Measurements from ENCODE around the gene STK35.

The STK35 gene

GRCh38 chr20:2084703-2085102, 16.9 kb upstream of the STK35 start:
- no peaks in the 10 kb centered on the region for H3K36me3 ChIP-seq
- H3K9me3 ChIP-seq (replicated peaks in 1 of 11), result peaks cover 0 to 5% (median 0%) of the 10 kb centered on the region in 11 experiments; a peak in 3 of 22 replicates
- no peak overlapping the region for H3K4me3 ChIP-seq
- H3K27me3 ChIP-seq, result no peaks in the 10 kb centered on the region
- no peaks in the 10 kb centered on the region for H4K20me1 ChIP-seq
- no peak; a peak in 1 of 22 replicates for TF ChIP-seq Cebpa-rat (IDR thresholded peaks at IDR 0.05)
- H3K9ac ChIP-seq, result no peak overlapping the region
- peaks cover 0 to 9% (median 2%) of the 10 kb centered on the region in 10 experiments; a peak in 9 of 20 replicates for H3K4me1 ChIP-seq
- H3K4me2 ChIP-seq, result no peak overlapping the region
- H3K27ac ChIP-seq, result no peak overlapping the region

DNA sequence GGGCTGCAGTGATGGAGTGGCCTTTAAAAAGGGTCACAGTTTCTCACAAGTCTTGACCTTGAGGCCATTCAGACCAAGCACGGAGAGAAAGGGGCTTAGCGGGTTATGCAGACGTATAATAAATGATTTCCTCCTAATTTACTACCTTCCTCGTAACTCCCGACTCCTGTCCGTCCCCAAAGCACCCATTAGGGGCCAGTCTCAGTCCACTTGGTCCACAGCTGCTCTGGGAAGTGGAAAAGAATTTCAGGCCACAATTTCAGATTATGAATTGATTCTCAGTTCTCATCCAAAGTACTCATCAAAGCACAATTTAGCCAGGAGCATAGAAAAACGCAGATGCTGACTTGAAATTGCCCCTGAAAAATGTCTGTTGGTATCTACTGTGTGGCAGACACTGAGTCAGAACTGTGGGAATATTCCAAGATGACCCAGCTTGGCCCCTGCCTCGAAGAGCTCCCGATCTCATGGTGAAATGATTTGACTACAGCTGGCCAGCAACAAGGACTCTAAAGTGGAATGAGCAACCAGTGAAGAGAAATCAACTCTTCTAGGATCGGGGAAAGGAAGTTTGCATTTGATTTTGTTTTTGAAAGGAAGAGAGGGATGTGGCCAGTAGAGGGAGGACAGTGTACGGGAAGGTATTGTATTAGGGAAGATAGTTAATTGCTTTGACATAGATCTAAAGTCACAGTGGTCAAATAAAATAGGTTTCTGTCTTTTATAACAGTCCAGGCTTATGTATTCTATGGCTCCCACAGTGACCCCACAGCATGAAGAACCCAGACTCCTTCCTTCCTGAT, 15.2 kb upstream of the STK35 start:
- Histone ChIP-seq H3K4me3 (no peak overlapping the region), H3K9me3 (replicated peaks in 1 of 11) (no peaks in the 10 kb centered on the region), H3K4me1 (peaks cover 0 to under 1% (median 0%) of the 10 kb centered on the region in 10 experiments; a peak in 5 of 20 replicates), H4K20me1 (no peaks in the 10 kb centered on the region), H3K27ac (no peak overlapping the region), H3K27me3 (no peaks in the 10 kb centered on the region), H3K36me3 (no peaks in the 10 kb centered on the region), H3K9ac (no peak overlapping the region), H3K4me2 (no peak overlapping the region)
- no peak for TF ChIP-seq Cebpa-rat (IDR thresholded peaks at IDR 0.05)

- Histone ChIP-seq H3K9ac (no peak overlapping the region), H3K9me3 (replicated peaks in 1 of 11) (no peaks in the 10 kb centered on the region), H3K4me2 (no peak overlapping the region), H3K27ac (no peak overlapping the region), H3K36me3 (no peaks in the 10 kb centered on the region), H3K4me1 (no peaks in the 10 kb centered on the region), H3K4me3 (no peak overlapping the region), H4K20me1 (no peaks in the 10 kb centered on the region), H3K27me3 (no peaks in the 10 kb centered on the region)
- TF ChIP-seq Cebpa-rat (IDR thresholded peaks at IDR 0.05), result no peak
Observed at GRCh38 chr20:2086980-2087377, 14.6 kb upstream of the STK35 start.

GRCh38 chr20:2088891-2089290, 12.7 kb upstream of the STK35 start:
- no peak overlapping the region for H3K4me2 ChIP-seq
- no peak overlapping the region for H3K4me3 ChIP-seq
- no peaks in the 10 kb centered on the region for H4K20me1 ChIP-seq
- no peaks in the 10 kb centered on the region for H3K27me3 ChIP-seq
- no peaks in the 10 kb centered on the region for H3K9me3 ChIP-seq (replicated peaks in 1 of 11)
- no peaks in the 10 kb centered on the region for H3K36me3 ChIP-seq
- no peak overlapping the region for H3K27ac ChIP-seq
- no peaks in the 10 kb centered on the region for H3K4me1 ChIP-seq
- TF ChIP-seq Cebpa-rat (IDR thresholded peaks at IDR 0.05), result no peak
- no peak overlapping the region for H3K9ac ChIP-seq

- no peak overlapping the region for H3K9ac ChIP-seq
- TF ChIP-seq Cebpa-rat (IDR thresholded peaks at IDR 0.05), result no peak
Observed at GRCh38 chr20:2089447-2089846, 12.2 kb upstream of the STK35 start.

GRCh38 chr20:2093159-2093781, 8.4 kb upstream of the STK35 start:
- no peak overlapping the region for H3K27ac ChIP-seq
- H3K4me2 ChIP-seq, result no peak overlapping the region
- H3K36me3 ChIP-seq, result no peaks in the 10 kb centered on the region
- H3K27me3 ChIP-seq, result no peaks in the 10 kb centered on the region
- no peaks in the 10 kb centered on the region for H4K20me1 ChIP-seq
- no peak for TF ChIP-seq Cebpa-rat (IDR thresholded peaks at IDR 0.05)
- no peak overlapping the region for H3K9ac ChIP-seq
- H3K4me1 ChIP-seq, result no peaks in the 10 kb centered on the region
- no peak overlapping the region for H3K4me3 ChIP-seq
- H3K9me3 ChIP-seq (replicated peaks in 1 of 11), result no peaks in the 10 kb centered on the region

More at GRCh38 chr20:2089447-2089846, 12.2 kb upstream of the STK35 start:
- Histone ChIP-seq H3K9me3 (replicated peaks in 1 of 11) (no peaks in the 10 kb centered on the region), H3K4me1 (no peaks in the 10 kb centered on the region), H3K4me2 (no peak overlapping the region), H4K20me1 (no peaks in the 10 kb centered on the region), H3K36me3 (no peaks in the 10 kb centered on the region), H3K27ac (no peak overlapping the region), H3K27me3 (no peaks in the 10 kb centered on the region), H3K4me3 (no peak overlapping the region)

- Histone ChIP-seq H3K4me2 (no peak overlapping the region), H3K27ac (no peak overlapping the region), H3K36me3 (no peaks in the 10 kb centered on the region), H3K4me1 (no peaks in the 10 kb centered on the region), H3K4me3 (no peak overlapping the region), H3K27me3 (no peaks in the 10 kb centered on the region), H4K20me1 (no peaks in the 10 kb centered on the region), H3K9ac (no peak overlapping the region), H3K9me3 (replicated peaks in 1 of 11) (no peaks in the 10 kb centered on the region)
- TF ChIP-seq Cebpa-rat (IDR thresholded peaks at IDR 0.05), result no peak
Observed at GRCh38 chr20:2093883-2094282, 7.7 kb upstream of the STK35 start.

- Histone ChIP-seq H3K27ac (peak overlapping the region; percentile 98 to 100 (median 99)), H3K36me3 (peaks cover 13 to 29% (median 24%) of the 10 kb centered on the region in 11 experiments; a peak in 20 of 22 replicates), H3K9ac (peak overlapping the region; percentile 97 to 100 (median 99)), H3K9me3 (replicated peaks in 1 of 11) (no peaks in the 10 kb centered on the region), H4K20me1 (peaks cover 32 to 45% (median 42%) of the 10 kb centered on the region in 11 experiments), H3K4me1 (peaks cover 34 to 42% (median 37%) of the 10 kb centered on the region in 10 experiments), H3K4me3 (peak overlapping the region; percentile 78 to 95 (median 90)), H3K4me2 (peak overlapping the region; percentile 78 to 97 (median 92)), H3K27me3 (0 out of 22 replicates have a peak, but pooled peaks cover 0 to 3% (median 0%) of the 10 kb centered on the region in 11 experiments)
- TF ChIP-seq Cebpa-rat (IDR thresholded peaks at IDR 0.05), result no peak
Observed at GRCh38 chr20:2101865-2102584, 398 bp downstream of the STK35 start.

All from BLaER1 treated with 17β-estradiol and CSF1 and Interleukin-3, amounts not matched to agents 10 nM and 100 nM (cell line).